ENCODE measurements around the gene GUCY2F.

Gene GUCY2F

DNA sequence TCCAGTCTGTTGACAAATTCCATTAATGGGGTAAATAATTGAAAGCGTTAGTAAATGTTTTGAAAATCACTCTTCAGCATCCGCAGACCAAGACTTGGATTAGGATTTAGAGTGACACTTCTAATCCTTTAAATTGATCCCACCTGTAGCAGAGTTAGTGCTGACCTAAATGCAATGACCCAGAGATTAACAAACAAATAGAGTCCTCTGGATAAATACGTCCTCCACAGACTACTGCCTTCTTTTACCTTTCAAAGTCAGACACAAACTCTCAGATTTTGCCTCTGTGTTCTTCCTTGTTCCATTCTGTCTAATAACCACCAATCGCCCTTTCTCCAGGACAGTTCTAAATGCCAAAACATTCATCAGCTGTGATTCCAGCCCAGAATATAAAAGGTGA is at the start of gene GUCY2F:
Gene GUCY2F (minus strand): TSS at position 101 of the 400 bp plus-strand sequence. CDS start 6,150 bp downstream, outside the sequence.
- no peaks in the 10 kb centered on the region for H3K79me2 ChIP-seq (ENCODE audit: control insufficient read depth, insufficient read depth, low read length, unreplicated experiment)
- H3K4me1 ChIP-seq (ENCODE audit: control insufficient read depth, insufficient read depth, low read length, unreplicated experiment) = no peaks in the 10 kb centered on the region
- no peak within 1 kb of the TSS for H2AFZ ChIP-seq (ENCODE audit: low read length, unreplicated experiment)
- no peaks in the 10 kb centered on the region for H3K36me3 ChIP-seq (ENCODE audit: insufficient read depth, low read length)
- no peak within 1 kb of the TSS for H3K27ac ChIP-seq (ENCODE audit: low read depth, low read length)
- H3K4me3 ChIP-seq (ENCODE audit: low read depth, low read length) = no peak within 1 kb of the TSS
- peaks cover 3% of the 10 kb centered on the region; the same call in 1 of the 2 replicates for H3K27me3 ChIP-seq (ENCODE audit: insufficient read depth, low read length)

DNA sequence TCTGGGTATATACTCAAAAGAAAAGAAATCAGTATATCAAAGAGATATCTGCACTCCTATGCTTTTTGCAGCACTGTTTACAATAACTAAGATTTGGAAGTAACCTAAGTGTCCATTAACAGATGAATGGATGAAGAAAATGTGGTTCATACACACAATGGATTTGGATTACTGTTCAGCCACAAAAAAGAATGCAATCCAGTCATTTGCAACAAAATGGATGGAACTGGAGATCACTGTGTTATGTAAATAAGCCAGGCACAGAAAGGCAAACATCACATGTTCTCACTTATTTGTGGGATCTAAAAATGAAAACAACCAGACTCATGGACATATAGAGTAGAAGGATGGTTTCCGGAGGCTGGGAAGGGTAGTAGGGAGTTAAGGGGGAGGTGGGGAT is 37.1 kb upstream of the GUCY2F start:
- no peaks in the 10 kb centered on the region for H3K4me1 ChIP-seq (ENCODE audit: control insufficient read depth, insufficient read depth, low read length, unreplicated experiment)
- no peak overlapping the region for H2AFZ ChIP-seq (ENCODE audit: low read length, unreplicated experiment)
- H3K36me3 ChIP-seq (ENCODE audit: insufficient read depth, low read length) = no peaks in the 10 kb centered on the region
- H3K27me3 ChIP-seq (ENCODE audit: insufficient read depth, low read length) = peaks cover 21% of the 10 kb centered on the region
- H3K27ac ChIP-seq (ENCODE audit: low read depth, low read length) = no peak overlapping the region
- H3K4me3 ChIP-seq (ENCODE audit: low read depth, low read length) = no peak overlapping the region
- no peaks in the 10 kb centered on the region for H3K79me2 ChIP-seq (ENCODE audit: control insufficient read depth, insufficient read depth, low read length, unreplicated experiment)

DNA sequence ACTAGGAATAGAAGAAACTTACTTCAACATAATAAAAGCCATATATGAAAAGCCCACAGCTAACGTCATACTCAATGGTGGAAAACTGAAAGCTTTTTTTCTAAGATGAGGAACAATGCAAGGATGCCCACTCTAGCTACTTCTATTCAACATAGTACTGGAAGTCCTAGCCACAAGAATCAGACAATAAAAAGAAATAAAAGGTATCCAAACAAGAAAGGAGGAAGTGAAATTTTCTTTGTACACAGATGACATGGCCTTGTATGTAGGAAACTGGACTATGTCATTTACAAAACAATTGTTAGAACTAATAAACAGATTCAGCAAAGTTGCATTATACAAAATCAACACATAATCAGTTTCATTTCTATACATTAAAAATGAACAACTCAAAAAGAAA is 29.2 kb upstream of the GUCY2F start:
- no peak overlapping the region for H3K27ac ChIP-seq (ENCODE audit: low read depth, low read length)
- H3K36me3 ChIP-seq (ENCODE audit: insufficient read depth, low read length) = no peaks in the 10 kb centered on the region

DNA sequence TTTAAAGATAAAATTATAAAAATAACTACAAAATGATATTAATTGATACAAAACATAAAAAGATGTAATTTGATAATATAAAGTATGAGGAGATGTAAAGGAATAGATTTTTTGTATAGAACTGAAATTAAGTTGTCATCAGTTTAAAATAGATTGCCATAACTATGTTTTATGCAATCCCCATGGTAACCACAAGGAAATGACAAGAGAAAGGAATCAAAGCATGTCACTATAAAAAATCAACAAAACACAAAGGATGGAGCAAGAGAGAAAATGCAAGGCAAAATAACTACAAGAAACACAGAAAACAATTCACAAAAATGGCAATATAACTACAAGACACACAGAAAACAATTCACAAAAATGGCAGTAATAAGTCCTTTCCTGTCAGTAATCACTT is 27.0 kb upstream of the GUCY2F start:
- Histone ChIP-seq H3K27ac (ENCODE audit: low read depth, low read length) (no peak overlapping the region), H3K4me1 (ENCODE audit: control insufficient read depth, insufficient read depth, low read length, unreplicated experiment) (no peaks in the 10 kb centered on the region), H2AFZ (ENCODE audit: low read length, unreplicated experiment) (no peak overlapping the region), H3K27me3 (ENCODE audit: insufficient read depth, low read length) (peaks cover 32% of the 10 kb centered on the region), H3K79me2 (ENCODE audit: control insufficient read depth, insufficient read depth, low read length, unreplicated experiment) (no peaks in the 10 kb centered on the region), H3K36me3 (ENCODE audit: insufficient read depth, low read length) (no peaks in the 10 kb centered on the region), H3K4me3 (ENCODE audit: low read depth, low read length) (no peak overlapping the region)

More for the DNA sequence above, 29.2 kb upstream of the GUCY2F start:
- Histone ChIP-seq H3K4me1 (ENCODE audit: control insufficient read depth, insufficient read depth, low read length, unreplicated experiment) (no peaks in the 10 kb centered on the region), H3K79me2 (ENCODE audit: control insufficient read depth, insufficient read depth, low read length, unreplicated experiment) (no peaks in the 10 kb centered on the region), H3K27me3 (ENCODE audit: insufficient read depth, low read length) (peaks cover 33% of the 10 kb centered on the region), H2AFZ (ENCODE audit: low read length, unreplicated experiment) (no peak overlapping the region), H3K4me3 (ENCODE audit: low read depth, low read length) (no peak overlapping the region)

DNA sequence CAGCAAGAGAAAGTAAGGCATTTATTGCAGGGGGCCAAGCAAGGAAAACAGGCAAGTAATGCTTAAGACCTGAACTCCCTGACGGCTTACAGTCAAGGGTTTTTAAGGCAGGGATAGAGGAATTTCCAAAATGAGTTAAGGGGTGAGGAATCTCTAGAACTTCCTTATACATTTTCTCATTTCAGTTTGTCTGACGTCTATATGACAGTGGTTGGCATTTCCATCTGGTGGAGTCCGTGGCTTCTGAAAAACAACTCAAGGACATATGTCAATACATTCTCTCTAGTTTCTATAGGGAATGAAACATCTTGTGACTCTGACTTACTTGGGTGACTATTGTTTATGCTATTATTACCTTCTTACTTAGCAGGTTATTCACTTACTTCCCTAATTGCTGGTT is 19.3 kb upstream of the GUCY2F start:
- H3K27me3 ChIP-seq (ENCODE audit: insufficient read depth, low read length) = no peaks in the 10 kb centered on the region; the same call in 1 of the 2 replicates
- H3K4me3 ChIP-seq (ENCODE audit: low read depth, low read length) = no peak overlapping the region
- no peaks in the 10 kb centered on the region for H3K36me3 ChIP-seq (ENCODE audit: insufficient read depth, low read length)
- no peaks in the 10 kb centered on the region for H3K4me1 ChIP-seq (ENCODE audit: control insufficient read depth, insufficient read depth, low read length, unreplicated experiment)
- no peak overlapping the region for H3K27ac ChIP-seq (ENCODE audit: low read depth, low read length)
- no peaks in the 10 kb centered on the region for H3K79me2 ChIP-seq (ENCODE audit: control insufficient read depth, insufficient read depth, low read length, unreplicated experiment)
- H2AFZ ChIP-seq (ENCODE audit: low read length, unreplicated experiment) = no peak overlapping the region

DNA sequence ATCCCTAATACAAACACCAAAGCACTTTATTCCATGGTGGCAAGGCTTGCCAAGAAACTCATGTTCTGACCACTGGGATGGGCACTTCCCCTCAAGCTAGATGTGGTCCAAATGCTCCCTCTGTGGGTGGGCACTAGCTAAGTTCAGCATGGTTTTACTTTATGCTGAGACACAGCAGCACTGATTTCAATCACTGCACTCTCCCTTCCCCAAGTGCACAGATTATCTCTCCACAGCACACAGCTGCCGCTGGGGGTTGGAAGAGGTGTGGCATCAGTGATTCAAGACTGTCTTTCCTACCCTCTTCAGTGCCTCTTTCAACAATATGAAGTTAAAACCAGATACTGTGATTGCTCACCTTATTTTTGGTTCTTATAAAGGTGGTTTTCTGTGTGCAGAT is 16.5 kb upstream of the GUCY2F start:
- H3K4me3 ChIP-seq (ENCODE audit: low read depth, low read length) = no peak overlapping the region
- H2AFZ ChIP-seq (ENCODE audit: low read length, unreplicated experiment) = no peak overlapping the region
- H3K79me2 ChIP-seq (ENCODE audit: control insufficient read depth, insufficient read depth, low read length, unreplicated experiment) = no peaks in the 10 kb centered on the region
- no peak overlapping the region for H3K27ac ChIP-seq (ENCODE audit: low read depth, low read length)
- H3K36me3 ChIP-seq (ENCODE audit: insufficient read depth, low read length) = no peaks in the 10 kb centered on the region
- no peaks in the 10 kb centered on the region; the same call in 1 of the 2 replicates for H3K27me3 ChIP-seq (ENCODE audit: insufficient read depth, low read length)
- H3K4me1 ChIP-seq (ENCODE audit: control insufficient read depth, insufficient read depth, low read length, unreplicated experiment) = no peaks in the 10 kb centered on the region

DNA sequence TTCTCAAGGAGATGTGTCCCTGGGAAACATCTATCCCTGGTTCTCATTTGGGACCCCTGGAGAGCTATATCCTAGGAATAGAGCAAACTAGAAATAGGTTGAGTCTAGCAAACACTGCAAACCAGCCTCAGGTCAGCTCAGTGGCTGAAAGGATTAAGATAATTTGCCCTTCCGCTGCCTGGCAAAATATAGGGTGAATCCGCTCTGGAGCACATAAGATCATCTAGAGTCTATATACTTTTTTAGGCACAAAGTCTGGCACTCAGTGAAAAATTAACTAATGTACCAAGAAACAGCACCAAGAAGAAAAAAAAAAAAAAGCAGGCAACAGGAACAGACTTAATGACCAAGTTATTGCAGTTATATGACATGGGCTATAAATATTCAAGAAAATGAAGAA is 7.3 kb upstream of the GUCY2F start:
- Histone ChIP-seq H3K36me3 (ENCODE audit: insufficient read depth, low read length) (no peaks in the 10 kb centered on the region), H3K79me2 (ENCODE audit: control insufficient read depth, insufficient read depth, low read length, unreplicated experiment) (no peaks in the 10 kb centered on the region), H3K27ac (ENCODE audit: low read depth, low read length) (no peak overlapping the region), H3K27me3 (ENCODE audit: insufficient read depth, low read length) (no peaks in the 10 kb centered on the region), H3K4me1 (ENCODE audit: control insufficient read depth, insufficient read depth, low read length, unreplicated experiment) (no peaks in the 10 kb centered on the region), H2AFZ (ENCODE audit: low read length, unreplicated experiment) (no peak overlapping the region), H3K4me3 (ENCODE audit: low read depth, low read length) (no peak overlapping the region)

DNA sequence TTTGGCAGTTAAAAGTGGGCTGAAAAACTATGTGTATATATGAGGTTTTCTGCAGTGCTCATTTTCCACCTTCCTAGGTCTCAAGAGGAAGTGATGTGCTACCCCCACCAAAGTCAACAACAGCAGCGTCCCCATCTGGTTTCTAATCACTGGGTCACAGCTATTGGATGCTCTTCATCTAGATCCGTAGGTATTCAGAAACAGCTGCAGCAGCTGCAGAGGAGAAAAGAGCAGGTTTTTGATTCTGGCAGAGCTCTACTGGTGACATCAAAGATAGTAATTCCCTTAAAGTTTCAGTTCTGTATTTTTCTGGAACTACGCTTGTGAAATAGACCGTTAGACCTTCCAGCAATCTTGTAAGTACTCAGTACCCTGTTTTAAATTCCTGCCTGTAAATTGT is 5.8 kb upstream of the GUCY2F start:
- no peaks in the 10 kb centered on the region for H3K27me3 ChIP-seq (ENCODE audit: insufficient read depth, low read length)
- no peak overlapping the region for H2AFZ ChIP-seq (ENCODE audit: low read length, unreplicated experiment)
- no peaks in the 10 kb centered on the region for H3K36me3 ChIP-seq (ENCODE audit: insufficient read depth, low read length)

DNA sequence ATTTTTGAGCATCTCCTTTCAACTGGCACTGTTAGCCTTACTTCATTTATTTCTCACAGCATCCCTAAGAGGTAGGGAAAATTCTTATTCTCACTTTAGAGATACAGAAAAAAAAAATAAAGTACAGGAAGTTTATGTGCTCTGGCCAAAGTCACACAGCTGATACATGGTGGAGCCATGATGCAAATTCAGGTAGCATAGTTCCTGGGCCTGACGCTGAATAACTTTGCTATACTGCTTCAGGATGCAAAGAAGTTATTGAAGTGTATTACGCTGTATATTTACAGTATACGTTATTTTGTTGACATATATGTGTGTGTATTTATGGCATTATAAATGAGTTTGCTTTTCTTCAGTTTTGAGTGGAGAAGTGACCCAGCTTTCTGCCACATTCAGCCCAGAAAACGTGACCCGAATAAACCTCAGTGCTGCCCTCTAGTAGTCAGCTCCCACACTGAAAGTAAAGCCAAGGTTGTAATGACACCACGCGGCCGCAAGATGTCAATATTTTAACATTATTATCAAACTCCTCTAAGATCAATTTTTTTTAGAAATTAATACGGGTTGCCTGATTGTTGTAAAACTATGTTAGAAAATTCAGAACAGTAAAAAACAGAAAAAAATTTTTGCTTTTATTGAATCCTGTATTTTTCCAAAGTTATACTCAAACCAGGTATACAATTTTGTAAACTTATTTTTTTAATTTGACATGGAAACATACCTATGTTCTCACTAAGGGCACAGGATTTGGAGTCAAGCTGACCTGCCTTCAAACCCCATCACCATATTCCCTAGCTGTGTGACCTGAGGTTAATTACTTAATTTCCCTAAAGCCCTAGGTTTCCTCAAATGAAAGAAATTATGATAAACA is 3.8 kb upstream of the GUCY2F start:
- Histone ChIP-seq H3K27me3 (ENCODE audit: insufficient read depth, low read length) (peaks cover 3% of the 10 kb centered on the region; the same call in 1 of the 2 replicates), H3K4me1 (ENCODE audit: control insufficient read depth, insufficient read depth, low read length, unreplicated experiment) (no peaks in the 10 kb centered on the region), H3K36me3 (ENCODE audit: insufficient read depth, low read length) (no peaks in the 10 kb centered on the region), H3K27ac (ENCODE audit: low read depth, low read length) (no peak overlapping the region), H3K79me2 (ENCODE audit: control insufficient read depth, insufficient read depth, low read length, unreplicated experiment) (no peaks in the 10 kb centered on the region), H2AFZ (ENCODE audit: low read length, unreplicated experiment) (no peak overlapping the region), H3K4me3 (ENCODE audit: low read depth, low read length) (no peak overlapping the region)

More for the DNA sequence above, 5.8 kb upstream of the GUCY2F start:
- Histone ChIP-seq H3K4me3 (ENCODE audit: low read depth, low read length) (no peak overlapping the region), H3K79me2 (ENCODE audit: control insufficient read depth, insufficient read depth, low read length, unreplicated experiment) (no peaks in the 10 kb centered on the region), H3K4me1 (ENCODE audit: control insufficient read depth, insufficient read depth, low read length, unreplicated experiment) (no peaks in the 10 kb centered on the region), H3K27ac (ENCODE audit: low read depth, low read length) (no peak overlapping the region)

DNA sequence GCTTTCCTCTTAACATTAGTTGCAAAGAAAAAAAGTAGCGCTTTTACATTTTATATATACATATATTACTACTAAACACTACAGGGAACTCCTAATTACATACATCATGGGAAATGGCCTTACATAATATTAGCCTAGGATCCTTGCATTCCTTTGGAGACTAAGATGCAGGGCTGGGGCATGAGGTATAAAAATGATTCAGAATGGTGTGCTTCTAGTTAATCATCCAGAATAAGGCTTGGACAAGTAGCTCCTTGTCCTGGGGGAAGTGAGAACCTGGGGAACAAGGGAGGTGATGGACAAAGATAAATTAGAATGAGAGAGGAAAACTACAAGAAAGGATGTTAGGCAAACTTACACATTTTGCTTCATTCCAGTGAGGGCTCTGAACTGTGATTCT is 3.0 kb upstream of the GUCY2F start:
- Histone ChIP-seq H3K36me3 (ENCODE audit: insufficient read depth, low read length) (no peaks in the 10 kb centered on the region), H2AFZ (ENCODE audit: low read length, unreplicated experiment) (no peak overlapping the region), H3K4me1 (ENCODE audit: control insufficient read depth, insufficient read depth, low read length, unreplicated experiment) (no peaks in the 10 kb centered on the region), H3K27ac (ENCODE audit: low read depth, low read length) (no peak overlapping the region), H3K4me3 (ENCODE audit: low read depth, low read length) (no peak overlapping the region), H3K27me3 (ENCODE audit: insufficient read depth, low read length) (peaks cover 3% of the 10 kb centered on the region; the same call in 1 of the 2 replicates), H3K79me2 (ENCODE audit: control insufficient read depth, insufficient read depth, low read length, unreplicated experiment) (no peaks in the 10 kb centered on the region)

Data from ACC112 (cell line).